IMR-90 (cell line): ENCODE data around the gene CASP9. TPM values are rescaled to one million over a fixed set of nuclear protein-coding genes. Genes with fewer than 3 reads are reported as not detected.

Source experiments
- ATAC-seq: fragments of 200-7000 bp; cut with Tn5 transposase; 2 replicates; pipeline ENCODE4 v1.9.1; 2020; ENCODE audit warnings: low read depth, mild to moderate bottlenecking, moderate library complexity
- BruUV-seq: library from RNA; stranded (reverse); fragments of 400-500 nt; replicated peaks from 2 replicates; lab custom pipeline; 2021; lab: Mats Ljungman, UMichigan
- CTCF ChIA-PET: fragments of 300-600 bp; formaldehyde crosslinking; extraction: SDS; loops from one replicate; lab custom pipeline; 2021; ENCODE audit warnings: antibody characterized with exemption; lab: Yijun Ruan, JAX
- POLR2A ChIA-PET: fragments of 300-600 bp; sonication (Branson Sonifier 250); formaldehyde crosslinking; loops from one replicate; lab custom pipeline; 2022; ENCODE audit warnings: antibody characterized with exemption; ENCODE audit not compliant: unreplicated experiment; lab: Charles Lee
- DNase-seq: peaks from one replicate; pipeline ENCODE4 v3.0.0; 2013
- H2AFZ ChIP-seq: replicated peaks from 2 replicates; pipeline ENCODE3; 2013; ENCODE audit warnings: low read length, mild to moderate bottlenecking; ENCODE audit not compliant: poor library complexity
- H2AK5ac ChIP-seq: 2 replicates; pipeline ENCODE4 v1.6.1; 2013; ENCODE audit warnings: low read depth, low read length, inconsistent platforms
- H2AK9ac ChIP-seq: replicated peaks from 2 replicates; pipeline ENCODE3; 2013; ENCODE audit warnings: mild to moderate bottlenecking, low read depth, low read length, moderate library complexity; ENCODE audit not compliant: poor library complexity
- H2BK120ac ChIP-seq: 2 replicates; pipeline ENCODE4 v1.6.1; 2013; ENCODE audit warnings: low read depth, low read length, inconsistent platforms
- H2BK15ac ChIP-seq: 3 replicates; pipeline ENCODE4 v1.6.1; 2013; ENCODE audit warnings: low read depth, low read length, inconsistent platforms
- H2BK20ac ChIP-seq: 2 replicates; pipeline ENCODE4 v1.6.1; 2013; ENCODE audit warnings: low read depth, mild to moderate bottlenecking, inconsistent platforms, low read length, moderate library complexity
- H2BK5ac ChIP-seq: 2 replicates; pipeline ENCODE4 v1.6.1; 2013; ENCODE audit warnings: mild to moderate bottlenecking, low read depth, low read length, inconsistent platforms; ENCODE audit not compliant: poor library complexity, severe bottlenecking
- H3K14ac ChIP-seq: replicated peaks from 2 replicates; pipeline ENCODE4 v1.6.1; 2013; ENCODE audit warnings: low read depth, low read length, inconsistent platforms
- H3K18ac ChIP-seq: 2 replicates; pipeline ENCODE4 v1.6.1; 2013; ENCODE audit warnings: low read depth, low read length, control low read depth
- H3K23ac ChIP-seq: 2 replicates; pipeline ENCODE4 v1.6.1; 2013; ENCODE audit warnings: low read depth, low read length, inconsistent platforms
- H3K27ac ChIP-seq: 2 replicates; pipeline ENCODE4 v1.5.1; 2013; ENCODE audit warnings: mild to moderate bottlenecking, control low read depth, low read length; ENCODE audit not compliant: insufficient read depth
- H3K27me3 ChIP-seq: 2 replicates; pipeline ENCODE4 v1.6.1; 2013; ENCODE audit warnings: low read length; ENCODE audit not compliant: control insufficient read depth, insufficient read depth
- H3K36me3 ChIP-seq: 2 replicates; pipeline ENCODE4 v1.6.1; 2013; ENCODE audit warnings: low read length, mixed read lengths; ENCODE audit not compliant: control insufficient read depth, insufficient read depth
- H3K4ac ChIP-seq: 2 replicates; pipeline ENCODE4 v1.6.1; 2013; ENCODE audit warnings: low read depth, low read length, inconsistent platforms
- H3K4me1 ChIP-seq: 2 replicates; pipeline ENCODE4 v1.6.1; 2013; ENCODE audit warnings: low read length, mixed read lengths; ENCODE audit not compliant: control insufficient read depth, insufficient read depth
- H3K4me2 ChIP-seq: 2 replicates; pipeline ENCODE4 v1.6.1; 2013; ENCODE audit warnings: low read depth, mild to moderate bottlenecking, control low read depth, low read length, moderate library complexity
- H3K4me3 ChIP-seq: 2 replicates; pipeline ENCODE4 v1.5.1; 2013; ENCODE audit warnings: low read depth, mild to moderate bottlenecking, control low read depth, low read length, moderate library complexity; ENCODE audit not compliant: insufficient read depth
- H3K56ac ChIP-seq: 2 replicates; pipeline ENCODE4 v1.6.1; 2013; ENCODE audit warnings: low read length, inconsistent platforms; ENCODE audit not compliant: insufficient read depth; ENCODE audit errors: extremely low read depth
- H3K79me1 ChIP-seq, 2 experiments: 2 replicates each; pipeline ENCODE4 v1.6.1; 2013; ENCODE audit warnings: low read length in 2 of 2, inconsistent platforms in 1 of 2, low read depth in 1 of 2
- H3K9ac ChIP-seq: 2 replicates; pipeline ENCODE4 v1.6.1; 2013; ENCODE audit warnings: low read depth, low read length, control low read depth
- H3K9me1 ChIP-seq: 2 replicates; pipeline ENCODE4 v1.6.1; 2013; ENCODE audit warnings: low read length, inconsistent platforms; ENCODE audit not compliant: insufficient read depth
- H3K9me3 ChIP-seq: 2 replicates; pipeline ENCODE4 v1.6.1; 2013; ENCODE audit warnings: low read length; ENCODE audit not compliant: control insufficient read depth, insufficient read depth
- H4K20me1 ChIP-seq: 2 replicates; pipeline ENCODE4 v1.6.1; 2013; ENCODE audit warnings: low read length, inconsistent platforms; ENCODE audit not compliant: insufficient read depth
- H4K5ac ChIP-seq: 2 replicates; pipeline ENCODE4 v1.6.1; 2013; ENCODE audit warnings: mild to moderate bottlenecking, low read depth, low read length, control low read depth
- H4K8ac ChIP-seq, 2 experiments: 2 replicates each; pipeline ENCODE4 v1.6.1; 2013; ENCODE audit warnings: low read depth in 2 of 2, low read length in 2 of 2, control low read depth in 1 of 2, inconsistent platforms in 1 of 2
- H4K91ac ChIP-seq: 2 replicates; pipeline ENCODE4 v1.6.1; 2013; ENCODE audit warnings: low read depth, low read length, inconsistent platforms; ENCODE audit not compliant: insufficient read depth
- BHLHE40 ChIP-seq: fragments of 150-350 bp; IDR thresholded peaks from 2 replicates; pipeline ENCODE4 v1.6.1; 2016; ENCODE audit warnings: mild to moderate bottlenecking, low read depth, low read length
- CEBPB ChIP-seq: IDR thresholded peaks from 2 replicates; pipeline ENCODE4 v1.6.1; 2012; ENCODE audit warnings: low read depth, low read length, improper control_type of control experiment
- CHD1 ChIP-seq: IDR thresholded peaks from 2 replicates; pipeline ENCODE4 v1.6.1; 2012; ENCODE audit warnings: low read depth, low read length, improper control_type of control experiment
- FOS ChIP-seq: fragments of 150-350 bp; IDR thresholded peaks from 2 replicates; pipeline ENCODE4 v1.6.1; 2016; ENCODE audit warnings: low read depth, low read length
- MAFK ChIP-seq: IDR thresholded peaks from 2 replicates; pipeline ENCODE4 v1.6.1; 2012; ENCODE audit warnings: low read depth, low read length, improper control_type of control experiment
- MAZ ChIP-seq: IDR thresholded peaks from 2 replicates; pipeline ENCODE4 v1.6.1; 2012; ENCODE audit warnings: low read depth, mild to moderate bottlenecking, low read length, improper control_type of control experiment, moderate library complexity, borderline replicate concordance
- MXI1 ChIP-seq: IDR thresholded peaks from 2 replicates; pipeline ENCODE4 v1.6.1; 2012; ENCODE audit warnings: low read depth, mild to moderate bottlenecking, low read length, moderate library complexity, borderline replicate concordance
- NFE2L2 ChIP-seq: fragments of 150-350 bp; IDR thresholded peaks from 2 replicates; pipeline ENCODE4 v1.6.1; 2016; ENCODE audit warnings: low read depth, mild to moderate bottlenecking, low read length
- POLR2A ChIP-seq: IDR thresholded peaks from 2 replicates; pipeline ENCODE4 v1.6.1; 2012; ENCODE audit warnings: mild to moderate bottlenecking, low read depth, low read length
- RAD21 ChIP-seq: IDR thresholded peaks from 2 replicates; pipeline ENCODE4 v1.6.1; 2012; ENCODE audit warnings: low read length, improper control_type of control experiment
- RCOR1 ChIP-seq: IDR thresholded peaks from 2 replicates; pipeline ENCODE4 v1.6.1; 2012; ENCODE audit warnings: mild to moderate bottlenecking, low read length, improper control_type of control experiment; ENCODE audit not compliant: insufficient replicate concordance
- RFX5 ChIP-seq: IDR thresholded peaks from 2 replicates; pipeline ENCODE4 v1.8.0; 2012; ENCODE audit warnings: low read depth, mild to moderate bottlenecking, low read length, moderate library complexity
- SMC3 ChIP-seq: fragments of 150-350 bp; IDR thresholded peaks from 2 replicates; pipeline ENCODE4 v1.6.1; 2016; ENCODE audit warnings: low read depth, mild to moderate bottlenecking, antibody characterized with exemption, low read length, moderate library complexity
- WGBS, 2 experiments: methylation state at CpG; one replicate each; pipeline versions ENCODE4 v1.1.5 to v1.1.7; 2013; ENCODE audit warnings: missing lambda C conversion rate in 2 of 2; ENCODE audit not compliant: insufficient read length in 1 of 2; ENCODE audit errors: extremely low coverage in 2 of 2; 5-methylcytosine and 5-hydroxymethylcytosine counted together
- dilution Hi-C: fragments of 300-500 bp; cut with HindIII; formaldehyde crosslinking; loops from one replicate; pipeline ENCODE4 v1.14.3; 2018; ENCODE audit warnings: low sequenced_read_pairs; ENCODE audit not compliant: unreplicated experiment
- in situ Hi-C: fragments of 300-500 bp; cut with MboI; formaldehyde crosslinking; loops from 3 replicates; pipeline ENCODE4 v1.14.3; 2019; ENCODE audit warnings: low sequenced_read_pairs, inconsistent platforms, mixed read lengths
- intact Hi-C: fragments of 100-400 bp; cut with micrococcal nuclease; formaldehyde crosslinking; loops from 2 replicates; pipeline ENCODE4 v1.10.0; 2022
- polyA plus RNA-seq, 3 experiments: library from polyadenylated mRNA; depleted of rRNA; stranded (reverse); fragments of >200 nt; gene quantifications; 2 replicates each; pipeline ENCODE4 v1.2.3, GENCODE V29; 2012; ENCODE audit warnings: low replicate concordance in 1 of 3
- total RNA-seq: library from RNA; depleted of rRNA; stranded (reverse); fragments of >200 nt; gene quantifications from 2 replicates; pipeline ENCODE4 v1.2.3, GENCODE V29; 2012
- TF ChIP-seq, protein P1 (sequence below): conservative IDR thresholded peaks from 2 replicates; pipeline ENCODE4 v1.5.1; 2012; ENCODE audit warnings: mild to moderate bottlenecking, low read depth, low read length, improper control_type of control experiment
- TF ChIP-seq, protein P2 (sequence below): fragments of 150-350 bp; IDR thresholded peaks from 2 replicates; pipeline ENCODE4 v1.6.1; 2016; ENCODE audit warnings: low read depth, mild to moderate bottlenecking, low read length, moderate library complexity, borderline replicate concordance
- TF ChIP-seq, protein P3 (sequence below): fragments of 150-350 bp; IDR thresholded peaks from 2 replicates; pipeline ENCODE4 v1.6.1; 2017; ENCODE audit warnings: mild to moderate bottlenecking, antibody characterized with exemption, low read length, low read depth

Gene CASP9
- total and polyA plus RNA-seq, 2 of the 4 experiments (the other 2 are of a cell fraction) = 7.0 to 8.3 TPM

DNA sequence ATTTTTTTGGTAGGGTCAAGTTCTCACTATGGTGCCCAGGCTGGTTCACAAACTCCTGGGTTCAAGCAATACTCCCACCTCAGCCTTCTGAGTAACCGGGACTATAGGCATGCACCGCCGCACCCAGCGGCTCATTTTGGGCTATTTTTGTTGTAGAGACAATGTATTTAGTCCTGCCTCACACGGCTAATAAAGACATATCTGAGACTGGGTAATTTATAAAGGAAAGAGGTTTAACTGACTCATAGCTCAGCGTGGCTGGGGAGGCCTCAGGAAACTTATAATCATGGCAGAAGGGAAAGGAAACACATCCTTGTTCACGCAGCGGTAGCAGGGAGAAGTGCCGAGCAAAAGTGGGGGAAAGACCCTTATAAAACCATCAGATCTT is 63.3 kb downstream of the CASP9 start:
- ATAC-seq (no peak), DNase-seq (no peak)
- in situ Hi-C loops = no loop called here
- Histone ChIP-seq H3K4me3 (no peak overlapping the region), H4K91ac (no peak overlapping the region), H2BK120ac (no peak overlapping the region), H3K4ac (no peak overlapping the region), H3K27ac (no peak overlapping the region), H2AFZ (no peak overlapping the region), H3K36me3 (no peaks in the 10 kb centered on the region), H3K79me1 (no peaks in the 10 kb centered on the region), H3K9me3 (no peaks in the 10 kb centered on the region), H3K9me1 (no peaks in the 10 kb centered on the region), H3K4me2 (no peak overlapping the region), H4K20me1 (no peaks in the 10 kb centered on the region), H2BK5ac (no peak overlapping the region), H3K23ac (no peak overlapping the region), H2AK9ac (no peak overlapping the region), H2BK15ac (no peak overlapping the region), H4K5ac (no peak overlapping the region), H3K9ac (no peak overlapping the region), H2AK5ac (no peak overlapping the region), H3K27me3 (no peaks in the 10 kb centered on the region), H3K14ac (no peak overlapping the region), H3K4me1 (no peaks in the 10 kb centered on the region; the same call in 1 of the 2 replicates), H3K56ac (no peak overlapping the region; the same call in 1 of the 2 replicates), H2BK20ac (no peak overlapping the region), H4K8ac (no peak overlapping the region), H3K18ac (no peak overlapping the region)
- ChIA-PET POLR2A (no interaction called here), CTCF (interaction anchor here (1.0 kb wide), 1 partner anchor 28 kb away, joined by 3 read pairs; no protein-coding TSS in a partner anchor)
- WGBS, 2 experiments = 100% methylated on average over 1 of the region's 9 CpGs; no CpG with 5 or more reads in 1 of the 2 experiments
- intact Hi-C loops = no loop called here
- dilution Hi-C loops = no loop called here
- BruUV-seq = no TSS peak
- TF ChIP-seq NFE2L2 (no peak), RFX5 (no peak), SMC3 (no peak), RAD21 (no peak), BHLHE40 (no peak), RCOR1 (no peak), MXI1 (no peak), MAFK (no peak), MAZ (no peak), POLR2A (no peak), CEBPB (no peak), CHD1 (no peak), FOS (no peak)
- TF ChIP-seq, protein P1, sequence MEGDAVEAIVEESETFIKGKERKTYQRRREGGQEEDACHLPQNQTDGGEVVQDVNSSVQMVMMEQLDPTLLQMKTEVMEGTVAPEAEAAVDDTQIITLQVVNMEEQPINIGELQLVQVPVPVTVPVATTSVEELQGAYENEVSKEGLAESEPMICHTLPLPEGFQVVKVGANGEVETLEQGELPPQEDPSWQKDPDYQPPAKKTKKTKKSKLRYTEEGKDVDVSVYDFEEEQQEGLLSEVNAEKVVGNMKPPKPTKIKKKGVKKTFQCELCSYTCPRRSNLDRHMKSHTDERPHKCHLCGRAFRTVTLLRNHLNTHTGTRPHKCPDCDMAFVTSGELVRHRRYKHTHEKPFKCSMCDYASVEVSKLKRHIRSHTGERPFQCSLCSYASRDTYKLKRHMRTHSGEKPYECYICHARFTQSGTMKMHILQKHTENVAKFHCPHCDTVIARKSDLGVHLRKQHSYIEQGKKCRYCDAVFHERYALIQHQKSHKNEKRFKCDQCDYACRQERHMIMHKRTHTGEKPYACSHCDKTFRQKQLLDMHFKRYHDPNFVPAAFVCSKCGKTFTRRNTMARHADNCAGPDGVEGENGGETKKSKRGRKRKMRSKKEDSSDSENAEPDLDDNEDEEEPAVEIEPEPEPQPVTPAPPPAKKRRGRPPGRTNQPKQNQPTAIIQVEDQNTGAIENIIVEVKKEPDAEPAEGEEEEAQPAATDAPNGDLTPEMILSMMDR = no peak
- TF ChIP-seq, protein P2, sequence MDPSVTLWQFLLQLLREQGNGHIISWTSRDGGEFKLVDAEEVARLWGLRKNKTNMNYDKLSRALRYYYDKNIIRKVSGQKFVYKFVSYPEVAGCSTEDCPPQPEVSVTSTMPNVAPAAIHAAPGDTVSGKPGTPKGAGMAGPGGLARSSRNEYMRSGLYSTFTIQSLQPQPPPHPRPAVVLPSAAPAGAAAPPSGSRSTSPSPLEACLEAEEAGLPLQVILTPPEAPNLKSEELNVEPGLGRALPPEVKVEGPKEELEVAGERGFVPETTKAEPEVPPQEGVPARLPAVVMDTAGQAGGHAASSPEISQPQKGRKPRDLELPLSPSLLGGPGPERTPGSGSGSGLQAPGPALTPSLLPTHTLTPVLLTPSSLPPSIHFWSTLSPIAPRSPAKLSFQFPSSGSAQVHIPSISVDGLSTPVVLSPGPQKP = no peak
- TF ChIP-seq, protein P3, sequence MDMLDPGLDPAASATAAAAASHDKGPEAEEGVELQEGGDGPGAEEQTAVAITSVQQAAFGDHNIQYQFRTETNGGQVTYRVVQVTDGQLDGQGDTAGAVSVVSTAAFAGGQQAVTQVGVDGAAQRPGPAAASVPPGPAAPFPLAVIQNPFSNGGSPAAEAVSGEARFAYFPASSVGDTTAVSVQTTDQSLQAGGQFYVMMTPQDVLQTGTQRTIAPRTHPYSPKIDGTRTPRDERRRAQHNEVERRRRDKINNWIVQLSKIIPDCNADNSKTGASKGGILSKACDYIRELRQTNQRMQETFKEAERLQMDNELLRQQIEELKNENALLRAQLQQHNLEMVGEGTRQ = no peak
